Loucy (cell line): ENCODE data around the gene SUSD3.

ENCODE experiments used
- H2AFZ ChIP-seq: fragments of 200-600 bp; sonication (generic); 2 replicates; pipeline ENCODE4 v1.6.0; 2016; ENCODE audit warnings: antibody characterized with exemption, mild to moderate bottlenecking, low read length, moderate library complexity
- H3F3A ChIP-seq: fragments of 200-600 bp; 2 replicates; pipeline ENCODE4 v1.6.0; 2016; ENCODE audit warnings: antibody characterized with exemption, low read depth, mild to moderate bottlenecking
- H3K27me3 ChIP-seq: fragments of 200-600 bp; sonication (generic); 2 replicates; pipeline ENCODE4 v1.6.1; 2014; ENCODE audit warnings: low read length, mild to moderate bottlenecking; ENCODE audit not compliant: insufficient read depth, poor library complexity, severe bottlenecking
- H3K36me3 ChIP-seq: fragments of 200-600 bp; sonication (generic); 2 replicates; pipeline ENCODE4 v1.6.1; 2016; ENCODE audit warnings: low read length; ENCODE audit not compliant: insufficient read depth
- H3K4me1 ChIP-seq: fragments of 200-600 bp; sonication (generic); 2 replicates; pipeline ENCODE4 v1.5.1; 2014; ENCODE audit warnings: low read length, mild to moderate bottlenecking; ENCODE audit not compliant: insufficient read depth, poor library complexity, severe bottlenecking
- H3K4me2 ChIP-seq: fragments of 200-600 bp; sonication (generic); 2 replicates; pipeline ENCODE4 v1.6.0; 2014; ENCODE audit warnings: antibody characterized with exemption, low read length, low read depth, mild to moderate bottlenecking; ENCODE audit not compliant: poor library complexity, severe bottlenecking
- H3K4me3 ChIP-seq: fragments of 200-600 bp; sonication (generic); 2 replicates; pipeline ENCODE4 v1.5.1; 2014; ENCODE audit warnings: low read length, mild to moderate bottlenecking, mixed read lengths; ENCODE audit not compliant: poor library complexity, severe bottlenecking
- H3K79me2 ChIP-seq: fragments of 200-600 bp; sonication (generic); 2 replicates; pipeline ENCODE4 v1.6.1; 2014; ENCODE audit warnings: low read length; ENCODE audit not compliant: insufficient read depth
- H3K9ac ChIP-seq: fragments of 200-600 bp; sonication (generic); 2 replicates; pipeline ENCODE4 v1.6.0; 2014; ENCODE audit warnings: mild to moderate bottlenecking, low read depth, low read length, moderate library complexity; ENCODE audit not compliant: poor library complexity, severe bottlenecking
- H3K9me2 ChIP-seq: fragments of 200-600 bp; sonication (generic); replicated peaks from 2 replicates; pipeline ENCODE4 v1.6.1; 2016; ENCODE audit warnings: low read depth, low read length, mixed read lengths
- H3K9me3 ChIP-seq: fragments of 200-600 bp; sonication (generic); 2 replicates; pipeline ENCODE4 v1.6.1; 2014; ENCODE audit warnings: mild to moderate bottlenecking, antibody characterized with exemption, low read length, low read depth; ENCODE audit not compliant: insufficient read depth
- H4K20me1 ChIP-seq: fragments of 200-600 bp; sonication (generic); 2 replicates; pipeline ENCODE4 v1.6.0; 2014; ENCODE audit warnings: antibody characterized with exemption, low read length, mild to moderate bottlenecking; ENCODE audit not compliant: insufficient read depth, poor library complexity, severe bottlenecking
- CTCF ChIP-seq: fragments of 200-600 bp; sonication (generic); conservative IDR thresholded peaks from 2 replicates; pipeline ENCODE4 v1.5.1; 2014; ENCODE audit warnings: mild to moderate bottlenecking, antibody characterized with exemption, low read length
- EZH2phosphoT487 ChIP-seq: fragments of 200-600 bp; IDR thresholded peaks from 2 replicates; pipeline ENCODE4 v1.6.1; 2018; ENCODE audit warnings: antibody characterized with exemption, mild to moderate bottlenecking, moderate library complexity, borderline replicate concordance

SUSD3 gene

DNA sequence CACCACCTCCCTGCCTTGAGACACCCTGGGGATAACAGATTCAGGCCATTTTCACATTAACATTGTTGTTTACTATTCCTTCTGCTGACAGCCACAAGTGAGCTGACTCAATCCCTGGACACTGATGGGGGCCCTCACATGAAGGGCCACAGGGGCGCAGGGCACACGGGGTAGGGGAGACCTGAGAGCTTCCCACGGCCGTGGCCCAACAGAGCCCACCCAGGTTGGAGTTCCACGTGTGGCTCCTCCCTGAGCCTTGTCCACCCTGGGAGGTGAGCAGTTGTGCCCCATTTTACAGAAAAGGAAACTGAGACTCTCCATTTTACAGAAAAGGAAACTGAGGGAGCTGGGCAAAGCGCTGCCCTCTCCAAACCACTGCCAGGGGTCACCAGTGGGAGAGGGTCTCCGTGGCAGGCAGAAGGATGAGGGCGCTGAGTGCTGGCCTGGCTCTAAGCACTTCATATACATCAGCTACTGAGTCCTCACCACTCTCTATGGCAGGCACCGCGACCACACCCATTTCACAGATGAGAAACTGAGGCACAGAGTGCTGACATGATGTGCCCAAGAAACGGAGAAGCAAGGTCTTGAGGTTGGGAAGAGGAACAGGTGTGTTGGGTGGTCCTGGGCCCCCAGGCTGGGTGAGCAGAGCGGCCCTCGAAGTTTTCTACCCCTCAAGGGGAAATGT, 73.2 kb downstream of the SUSD3 start:
- Histone ChIP-seq H3K79me2 (no peaks in the 10 kb centered on the region), H4K20me1 (no peaks in the 10 kb centered on the region), H3K27me3 (no peaks in the 10 kb centered on the region), H3K9me2 (no peaks in the 10 kb centered on the region), H3K9me3 (no peaks in the 10 kb centered on the region), H3K36me3 (no peaks in the 10 kb centered on the region), H3K9ac (no peak overlapping the region), H2AFZ (no peak overlapping the region), H3K4me1 (peaks cover 11% of the 10 kb centered on the region), H3F3A (no peaks in the 10 kb centered on the region), H3K4me3 (no peak overlapping the region), H3K4me2 (no peak overlapping the region)
- TF ChIP-seq CTCF (no peak), EZH2phosphoT487 (no peak)

- no peak overlapping the region for H3K4me3 ChIP-seq
- no peaks in the 10 kb centered on the region for H3K79me2 ChIP-seq
- no peaks in the 10 kb centered on the region for H4K20me1 ChIP-seq
- no peaks in the 10 kb centered on the region for H3K9me3 ChIP-seq
- TF ChIP-seq CTCF (no peak), EZH2phosphoT487 (no peak)
- H2AFZ ChIP-seq: no peak overlapping the region
- H3K4me1 ChIP-seq: peaks cover 11% of the 10 kb centered on the region
- H3K36me3 ChIP-seq: no peaks in the 10 kb centered on the region
- H3K9ac ChIP-seq: no peak overlapping the region
- H3K4me2 ChIP-seq: no peak overlapping the region
- H3F3A ChIP-seq: no peaks in the 10 kb centered on the region
- H3K27me3 ChIP-seq: no peaks in the 10 kb centered on the region
- H3K9me2 ChIP-seq: no peaks in the 10 kb centered on the region
Measured at GRCh38 chr9:93132287-93132927, 73.9 kb downstream of the SUSD3 start.

GRCh38 chr9:93132946-93133680, 74.6 kb downstream of the SUSD3 start:
- H3K4me1 ChIP-seq: peaks cover 12% of the 10 kb centered on the region
- peak overlapping the region; percentile 77 for H3K4me3 ChIP-seq
- H3K9me3 ChIP-seq: no peaks in the 10 kb centered on the region
- H3K79me2 ChIP-seq: no peaks in the 10 kb centered on the region
- no peaks in the 10 kb centered on the region for H3F3A ChIP-seq
- H3K9ac ChIP-seq: peak overlapping the region; percentile 66
- H4K20me1 ChIP-seq: no peaks in the 10 kb centered on the region
- H3K9me2 ChIP-seq: no peaks in the 10 kb centered on the region
- peak overlapping the region; percentile 92 for H2AFZ ChIP-seq
- peak overlapping the region; percentile 87 for H3K4me2 ChIP-seq
- H3K36me3 ChIP-seq: no peaks in the 10 kb centered on the region
- no peaks in the 10 kb centered on the region for H3K27me3 ChIP-seq
- TF ChIP-seq CTCF (no peak), EZH2phosphoT487 (no peak)
